ENCODE data around the gene BHLHE23. TPM values are rescaled to one million over a fixed set of nuclear protein-coding genes. Genes with fewer than 3 reads are reported as not detected.
A peak's percentile ranks its signal among the peaks of the same experiment; 100 is the strongest.
"Not testable (repeated sequence)": the region's sequence is repeated elsewhere in the genome, so short reads cannot be mapped to it uniquely, and the experiment has no call there.

The BHLHE23 gene
- total RNA-seq, 2 experiments from 2014 or later, result not detected

GRCh38 chr20:63034710-63035602, 28.2 kb upstream of the BHLHE23 start:
- CTCF ChIA-PET; H3K4me1 Mint-ChIP-seq; POLR2A ChIA-PET; H3K27ac Mint-ChIP-seq; H3K4me3 Mint-ChIP-seq; DNase-seq; H3K36me3 Mint-ChIP-seq (ENCODE audit: low read depth); H3K9me3 Mint-ChIP-seq: not testable (repeated sequence)
- peaks cover 19% of the 10 kb centered on the region for H3K27me3 Mint-ChIP-seq

- ChIA-PET POLR2A (no interaction called here), CTCF (no interaction called here)
- Mint-ChIP-seq H3K36me3 (ENCODE audit: low read depth) (no peaks in the 10 kb centered on the region), H3K27ac (no peak overlapping the region), H3K27me3 (peaks cover 16% of the 10 kb centered on the region), H3K4me3 (no peak overlapping the region), H3K9me3 (no peaks in the 10 kb centered on the region), H3K4me1 (peaks cover 7% of the 10 kb centered on the region)
- no peak for DNase-seq
These were observed 27.3 kb upstream of the BHLHE23 start for GRCh38 chr20:63033794-63034709.

- H3K36me3 Mint-ChIP-seq (ENCODE audit: low read depth), result no peaks in the 10 kb centered on the region
- H3K9me3 Mint-ChIP-seq, result no peaks in the 10 kb centered on the region
- ChIA-PET POLR2A (no interaction called here), CTCF (no interaction called here)
- peaks cover 19% of the 10 kb centered on the region for H3K27me3 Mint-ChIP-seq
- H3K4me3 Mint-ChIP-seq, result peak overlapping the region; percentile 57
- H3K27ac Mint-ChIP-seq, result no peak overlapping the region
- peaks cover 7% of the 10 kb centered on the region for H3K4me1 Mint-ChIP-seq
- DNase-seq, result peak; percentile 12
These were observed 26.4 kb upstream of the BHLHE23 start for GRCh38 chr20:63032861-63033793.

- Mint-ChIP-seq H3K27ac (no peak overlapping the region), H3K9me3 (no peaks in the 10 kb centered on the region), H3K36me3 (ENCODE audit: low read depth) (no peaks in the 10 kb centered on the region), H3K4me3 (no peak overlapping the region), H3K4me1 (peaks cover 9% of the 10 kb centered on the region), H3K27me3 (peaks cover 26% of the 10 kb centered on the region)
- POLR2A ChIA-PET, result no interaction called here
- CTCF ChIA-PET, result no interaction called here
- DNase-seq, result no peak
These were observed 25.4 kb upstream of the BHLHE23 start for GRCh38 chr20:63032026-63032800.

- ChIA-PET POLR2A (no interaction called here), CTCF (no interaction called here)
- Mint-ChIP-seq H3K27me3 (peaks cover 24% of the 10 kb centered on the region), H3K27ac (no peak overlapping the region), H3K9me3 (no peaks in the 10 kb centered on the region), H3K4me1 (peaks cover 9% of the 10 kb centered on the region), H3K4me3 (no peak overlapping the region), H3K36me3 (ENCODE audit: low read depth) (no peaks in the 10 kb centered on the region)
- no peak for DNase-seq
These were observed 24.7 kb upstream of the BHLHE23 start for GRCh38 chr20:63031251-63032014.

- no peak for DNase-seq
- peaks cover 12% of the 10 kb centered on the region for H3K4me1 Mint-ChIP-seq
- ChIA-PET POLR2A (no interaction called here), CTCF (no interaction called here)
- H3K4me3 Mint-ChIP-seq, result no peak overlapping the region
- H3K9me3 Mint-ChIP-seq, result no peaks in the 10 kb centered on the region
- H3K27ac Mint-ChIP-seq, result peak overlapping the region; percentile 60
- H3K27me3 Mint-ChIP-seq, result peaks cover 27% of the 10 kb centered on the region
- no peaks in the 10 kb centered on the region for H3K36me3 Mint-ChIP-seq (ENCODE audit: low read depth)
These were observed 22.8 kb upstream of the BHLHE23 start for GRCh38 chr20:63029358-63030121.

GRCh38 chr20:63028461-63028921, 21.7 kb upstream of the BHLHE23 start:
- DNase-seq, result no peak
- H3K9me3 Mint-ChIP-seq, result no peaks in the 10 kb centered on the region
- no peak overlapping the region for H3K27ac Mint-ChIP-seq
- H3K36me3 Mint-ChIP-seq (ENCODE audit: low read depth), result no peaks in the 10 kb centered on the region
- no peak overlapping the region for H3K4me3 Mint-ChIP-seq
- POLR2A ChIA-PET, result no interaction called here
- CTCF ChIA-PET, result no interaction called here
- H3K4me1 Mint-ChIP-seq, result peaks cover 12% of the 10 kb centered on the region
- H3K27me3 Mint-ChIP-seq, result peaks cover 27% of the 10 kb centered on the region

GRCh38 chr20:63027922-63028389, 21.2 kb upstream of the BHLHE23 start:
- POLR2A ChIA-PET, result no interaction called here
- no peak overlapping the region for H3K4me3 Mint-ChIP-seq
- H3K27me3 Mint-ChIP-seq, result peaks cover 25% of the 10 kb centered on the region
- H3K9me3 Mint-ChIP-seq, result no peaks in the 10 kb centered on the region
- peaks cover 9% of the 10 kb centered on the region for H3K4me1 Mint-ChIP-seq
- no peaks in the 10 kb centered on the region for H3K36me3 Mint-ChIP-seq (ENCODE audit: low read depth)
- H3K27ac Mint-ChIP-seq, result no peak overlapping the region
- CTCF ChIA-PET, result no interaction called here
- no peak for DNase-seq

- Mint-ChIP-seq H3K36me3 (ENCODE audit: low read depth) (no peaks in the 10 kb centered on the region), H3K9me3 (no peaks in the 10 kb centered on the region), H3K4me3 (no peak overlapping the region), H3K27ac (no peak overlapping the region), H3K27me3 (peaks cover 21% of the 10 kb centered on the region), H3K4me1 (peaks cover 5% of the 10 kb centered on the region)
- no peak for DNase-seq
- POLR2A ChIA-PET, result no interaction called here
- CTCF ChIA-PET, result interaction anchor here (1.5 kb wide), 1 partner anchor 125 kb away, joined by 3 read pairs; no protein-coding TSS in a partner anchor
These were observed 20.6 kb upstream of the BHLHE23 start for GRCh38 chr20:63027221-63027921.

- POLR2A ChIA-PET, result no interaction called here
- H3K27ac Mint-ChIP-seq, result no peak overlapping the region
- peaks cover 5% of the 10 kb centered on the region for H3K4me1 Mint-ChIP-seq
- H3K4me3 Mint-ChIP-seq, result no peak overlapping the region
- H3K27me3 Mint-ChIP-seq, result peaks cover 21% of the 10 kb centered on the region
- no peak for DNase-seq
- no peaks in the 10 kb centered on the region for H3K36me3 Mint-ChIP-seq (ENCODE audit: low read depth)
- H3K9me3 Mint-ChIP-seq, result no peaks in the 10 kb centered on the region
- CTCF ChIA-PET, result interaction anchor here (0.9 to 1.5 kb wide), 2 partner anchors 124 to 1157 kb away, joined by 3 read pairs; no protein-coding TSS in a partner anchor
These were observed 19.9 kb upstream of the BHLHE23 start for GRCh38 chr20:63026582-63027165.
